Uterus (tissue), 2 donors: ENCODE data around the gene DLEU7.

Experiments used
- CTCF ChIP-seq, 4 experiments: fragments of 200-600 bp in 2 of 4; fragments of 450-650 bp in 2 of 4; sonication (generic) in 2 of 4; IDR thresholded peaks; one replicate each; pipeline ENCODE4 v1.5.1; 2016 to 2019; ENCODE audit warnings: antibody characterized with exemption in 4 of 4, mild to moderate bottlenecking in 2 of 4, moderate library complexity in 1 of 4
- POLR2A ChIP-seq, 2 donors: fragments of 450-650 bp; IDR thresholded peaks; one replicate each; pipeline ENCODE4 v1.6.1; 2016; ENCODE audit warnings: antibody characterized with exemption in 2 of 2, mild to moderate bottlenecking in 1 of 2, moderate library complexity in 1 of 2

GRCh38 chr13:50850445-50850844 lies 7.0 kb upstream of the DLEU7 start:
- no peak for TF ChIP-seq CTCF (IDR thresholded peaks at IDR 0.05)
- TF ChIP-seq POLR2A (IDR thresholded peaks at IDR 0.05) = no peak
